Esophagus squamous epithelium (tissue), 4 donors: ENCODE data around the gene NVL.
"Not testable (repeated sequence)": the region's sequence is repeated elsewhere in the genome, so short reads cannot be mapped to it uniquely, and the experiment has no call there.

Experiments used
- CTCF ChIP-seq, 6 experiments: fragments of 450-650 bp in 4 of 6; fragments of 200-600 bp in 2 of 6; sonication (generic) in 2 of 6; IDR thresholded peaks; one replicate each; pipeline ENCODE4 v1.5.1; 2016 to 2019; ENCODE audit warnings: antibody characterized with exemption in 6 of 6, mild to moderate bottlenecking in 4 of 6, moderate library complexity in 4 of 6
- POLR2A ChIP-seq, 4 donors: fragments of 450-650 bp; IDR thresholded peaks; one replicate each; pipeline ENCODE4 v1.6.1; 2017; ENCODE audit warnings: antibody characterized with exemption in 4 of 4, mild to moderate bottlenecking in 4 of 4, moderate library complexity in 3 of 4

DNA sequence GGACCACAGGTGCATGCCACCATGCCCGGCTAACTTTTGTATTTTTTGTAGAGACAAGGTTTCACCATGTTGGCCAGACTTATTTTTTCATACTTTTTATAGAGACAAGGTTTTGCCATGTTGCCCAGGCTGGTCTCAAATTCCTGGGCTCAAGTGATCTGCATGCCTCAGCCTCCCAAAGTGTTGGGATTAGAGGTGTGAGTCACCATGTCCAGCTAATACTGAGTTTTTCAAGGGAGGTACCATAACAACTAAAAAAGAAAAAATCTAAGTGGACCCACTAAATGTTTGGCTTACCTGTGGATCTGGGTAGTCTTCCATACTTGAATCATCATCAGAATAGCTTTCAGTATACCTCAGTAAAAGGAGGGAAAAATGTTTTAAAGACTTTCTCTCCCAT lies 18.5 kb downstream of the NVL start:
- TF ChIP-seq CTCF, POLR2A (IDR thresholded peaks at IDR 0.05): not testable (repeated sequence)
